GM18520 (cell line): ENCODE data around the gene KSR1.
"Not testable (repeated sequence)": the region's sequence is repeated elsewhere in the genome, so short reads cannot be mapped to it uniquely, and the experiment has no call there.

ENCODE experiments used
- ATAC-seq: cut with Tn5 transposase; IDR thresholded peaks from one replicate; pipeline ENCODE4 v1.9.1; 2021; ENCODE audit not compliant: unreplicated experiment

The KSR1 gene

DNA sequence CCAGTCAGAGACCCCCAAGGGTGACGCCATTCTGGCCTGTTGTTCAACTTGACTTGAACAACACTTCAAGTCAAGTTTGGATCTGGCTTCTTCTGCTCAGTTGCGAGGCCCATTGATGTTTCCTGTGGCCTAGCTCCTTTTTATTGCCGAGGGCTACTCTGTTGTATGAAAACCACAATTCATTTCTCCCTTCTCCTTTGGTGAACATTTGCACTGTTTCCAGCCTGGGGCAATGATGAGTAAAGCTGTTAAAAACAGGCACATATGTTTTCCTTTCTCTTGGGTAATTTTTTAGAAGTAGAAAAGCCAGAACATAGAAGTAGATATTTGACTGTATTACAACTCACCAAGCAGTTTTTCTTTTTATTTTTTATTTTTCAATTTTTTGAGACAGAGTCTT lies 173.0 kb downstream of the KSR1 start:
- ATAC-seq = not testable (repeated sequence)

DNA sequence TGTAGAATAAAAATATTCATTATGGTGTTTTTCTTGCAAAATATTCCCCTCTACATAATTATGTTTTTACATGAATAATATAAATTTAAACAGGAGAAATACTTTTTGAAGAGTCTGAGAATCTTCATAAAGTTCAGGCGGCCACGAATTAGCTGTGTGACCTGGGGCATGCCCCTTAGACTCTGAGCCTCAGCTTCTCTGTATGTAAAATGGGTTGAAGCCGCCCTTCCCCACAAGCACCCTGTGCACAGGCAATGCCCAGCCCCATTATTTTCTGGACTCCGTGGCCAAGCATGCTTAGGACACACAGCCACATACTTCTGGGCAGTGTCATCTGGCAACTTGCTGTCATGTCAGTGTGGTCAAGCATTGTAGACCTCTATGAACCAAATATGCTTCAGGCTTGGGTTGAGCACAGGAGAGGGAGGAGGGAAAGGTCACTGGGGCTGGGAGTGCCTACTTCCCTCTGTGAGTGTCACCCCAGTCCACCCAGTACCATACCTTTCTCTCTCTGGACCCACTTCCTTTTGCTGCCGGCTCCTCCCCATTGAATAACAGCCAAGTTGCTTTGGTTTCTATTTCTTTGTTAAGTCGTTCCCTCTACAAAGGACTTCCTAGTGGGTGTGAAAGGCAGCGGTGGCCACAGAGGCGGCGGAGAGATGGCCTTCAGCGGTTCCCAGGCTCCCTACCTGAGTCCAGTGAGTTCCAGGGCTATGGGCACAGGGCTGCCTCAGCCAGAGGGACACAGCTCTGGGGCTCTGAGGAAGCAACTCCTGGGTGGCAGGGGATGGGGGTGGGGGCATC lies 174.6 kb downstream of the KSR1 start, which contains the start of gene LGALS9:
LGALS9 (plus strand) TSS at position 582 of the 804 bp plus-strand sequence; CDS start at position 660, 78 bp downstream.
- ATAC-seq = peak; percentile 47

DNA sequence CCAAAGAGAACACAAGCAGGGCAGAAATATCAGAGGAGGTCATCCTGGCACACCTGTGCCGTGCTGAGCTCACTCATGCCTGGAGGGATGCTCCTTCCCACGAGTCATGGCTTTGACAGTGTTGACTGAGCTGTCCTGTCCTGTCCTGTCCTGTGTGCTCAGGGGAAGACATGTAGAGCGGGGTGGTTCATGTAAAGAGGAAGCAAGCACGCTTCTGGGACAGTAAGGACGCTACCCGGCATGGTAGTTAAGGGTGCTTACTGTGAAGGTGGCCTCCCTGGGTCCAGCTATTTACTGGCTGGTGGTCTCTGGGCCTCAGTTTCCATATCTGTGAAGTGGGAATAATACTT lies 175.1 kb downstream of the KSR1 start:
- ATAC-seq = no peak

GRCh38 chr17:27631897-27632725 lies 175.9 kb downstream of the KSR1 start:
- ATAC-seq = no peak

- ATAC-seq = not testable (repeated sequence)
These were observed 176.5 kb downstream of the KSR1 start for GRCh38 chr17:27632766-27633165.

- no peak for ATAC-seq
These were observed 177.2 kb downstream of the KSR1 start for GRCh38 chr17:27633312-27634025.

- no peak for ATAC-seq
These were observed 177.7 kb downstream of the KSR1 start for GRCh38 chr17:27634026-27634335.

GRCh38 chr17:27634776-27635175 lies 178.5 kb downstream of the KSR1 start:
- no peak for ATAC-seq

GRCh38 chr17:27635275-27635823 lies 179.1 kb downstream of the KSR1 start:
- no peak for ATAC-seq

DNA sequence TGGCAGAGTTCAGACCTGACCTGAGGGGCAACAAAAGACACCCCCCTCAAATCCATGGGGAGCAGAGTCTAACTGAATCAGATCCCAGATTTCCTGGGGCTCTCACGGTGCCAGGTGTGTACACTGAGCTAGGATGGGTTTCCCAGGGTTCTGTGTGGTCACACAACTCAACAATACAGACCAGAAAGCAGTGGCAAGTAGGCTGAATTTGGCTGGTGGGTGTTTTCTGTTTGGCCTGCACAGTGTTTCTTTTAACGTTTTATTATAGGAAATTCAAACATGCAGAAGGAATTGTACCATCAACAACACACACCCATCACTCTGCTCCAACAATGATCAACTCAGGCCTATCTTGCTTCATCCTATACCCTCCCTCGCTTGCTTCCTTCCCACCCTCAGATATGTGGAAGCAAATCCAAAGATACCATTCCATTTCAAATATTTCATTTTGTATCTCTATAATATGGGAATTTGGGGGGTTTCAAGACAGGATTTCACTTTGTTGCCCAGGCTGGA lies 179.8 kb downstream of the KSR1 start:
- not testable (repeated sequence) for ATAC-seq

GRCh38 chr17:27637818-27638217 lies 181.6 kb downstream of the KSR1 start:
- ATAC-seq = not testable (repeated sequence)

DNA sequence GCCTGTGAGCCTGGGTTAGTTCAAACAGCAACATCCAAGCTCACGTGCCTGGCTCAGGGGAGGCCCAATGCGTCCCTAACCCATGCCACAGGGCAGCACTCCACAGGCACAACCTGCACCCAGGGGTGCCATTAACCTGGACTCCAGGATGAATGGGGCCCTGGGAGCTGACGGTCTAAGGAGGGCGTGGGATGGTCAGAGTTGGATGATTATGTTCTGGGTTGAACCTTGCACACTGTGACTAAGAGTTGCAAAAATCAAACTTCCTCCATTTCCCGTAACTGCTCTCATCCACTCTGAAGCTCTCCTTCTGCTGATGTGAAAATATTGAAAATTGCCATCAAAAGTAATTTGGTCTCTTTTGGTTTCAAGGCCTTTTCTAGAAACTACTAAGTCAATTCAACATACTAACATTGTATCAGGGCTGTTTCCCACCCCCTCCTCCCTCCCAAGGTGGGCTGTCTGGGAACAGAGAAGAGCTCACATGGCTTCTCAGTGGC lies 182.2 kb downstream of the KSR1 start:
- ATAC-seq = not testable (repeated sequence)

DNA sequence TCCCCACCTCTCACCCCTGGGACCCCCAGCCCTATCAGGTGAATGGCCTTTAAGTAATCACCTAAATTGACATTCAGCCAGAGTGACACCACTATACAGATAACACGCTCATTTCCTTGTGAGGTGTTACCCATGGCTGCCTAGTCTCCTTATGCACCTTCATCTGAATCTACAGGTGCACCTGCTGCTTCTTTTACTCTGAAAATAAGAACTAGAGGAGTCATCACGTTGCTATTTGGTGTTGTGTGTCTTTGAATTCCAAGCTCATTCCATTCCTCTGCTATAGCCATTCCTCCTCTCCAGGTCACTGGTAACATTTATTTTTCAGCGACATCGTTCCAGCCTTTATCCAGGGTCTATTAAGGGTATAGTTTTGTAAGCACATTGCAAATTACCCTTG lies 184.5 kb downstream of the KSR1 start:
- ATAC-seq = no peak

GRCh38 chr17:27644586-27644985 lies 188.3 kb downstream of the KSR1 start:
- no peak for ATAC-seq

- ATAC-seq = not testable (repeated sequence)
These were observed 189.4 kb downstream of the KSR1 start for GRCh38 chr17:27645621-27646020.

DNA sequence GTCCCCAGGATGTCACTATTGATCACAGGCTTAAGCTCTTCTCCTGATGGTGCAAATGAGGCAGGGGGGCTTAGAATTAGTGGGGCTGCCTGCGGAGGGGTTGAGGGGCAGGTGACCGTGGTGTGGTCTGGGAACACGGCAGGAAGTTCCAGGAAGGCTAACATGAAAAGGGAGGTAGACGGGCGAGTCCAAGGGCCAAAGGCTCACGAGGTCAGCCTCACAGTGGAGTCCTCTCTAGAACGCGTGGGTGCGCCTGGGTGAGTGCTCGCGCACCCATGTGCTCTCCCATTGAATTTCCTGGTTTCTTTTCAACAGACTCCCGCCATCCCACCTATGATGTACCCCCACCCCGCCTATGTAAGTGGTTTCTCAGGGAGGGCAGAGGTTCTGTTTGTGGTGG lies 190.0 kb downstream of the KSR1 start:
- no peak for ATAC-seq

DNA sequence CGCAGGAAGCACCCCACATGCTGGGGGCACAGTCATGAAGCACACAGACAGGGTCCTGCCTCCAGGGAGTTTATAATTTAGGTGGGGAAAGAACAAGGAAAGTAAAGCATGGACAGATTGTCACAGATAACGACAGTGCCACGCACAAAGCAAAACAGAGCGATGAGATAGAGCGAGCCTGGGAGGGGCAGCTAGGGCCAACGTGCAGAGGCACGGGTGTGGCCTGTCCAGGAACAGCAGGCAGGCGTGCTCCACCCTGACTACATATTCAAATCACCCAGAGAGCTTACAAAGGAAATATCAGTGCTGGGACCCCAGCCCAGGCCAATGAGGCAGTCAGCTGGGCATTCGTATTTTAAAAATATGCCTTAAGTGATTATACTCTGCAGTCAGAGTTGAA lies 191.5 kb downstream of the KSR1 start:
- no peak for ATAC-seq

DNA sequence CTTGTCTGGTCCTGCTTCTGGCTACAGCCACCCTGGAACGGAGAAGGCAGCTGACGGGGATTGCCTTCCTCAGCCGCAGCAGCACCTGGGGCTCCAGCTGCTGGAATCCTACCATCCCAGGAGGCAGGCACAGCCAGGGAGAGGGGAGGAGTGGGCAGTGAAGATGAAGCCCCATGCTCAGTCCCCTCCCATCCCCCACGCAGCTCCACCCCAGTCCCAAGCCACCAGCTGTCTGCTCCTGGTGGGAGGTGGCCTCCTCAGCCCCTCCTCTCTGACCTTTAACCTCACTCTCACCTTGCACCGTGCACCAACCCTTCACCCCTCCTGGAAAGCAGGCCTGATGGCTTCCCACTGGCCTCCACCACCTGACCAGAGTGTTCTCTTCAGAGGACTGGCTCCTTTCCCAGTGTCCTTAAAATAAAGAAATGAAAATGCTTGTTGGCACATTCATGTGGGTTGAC lies 192.9 kb downstream of the KSR1 start:
- not testable (repeated sequence) for ATAC-seq

GRCh38 chr17:27649929-27650328 lies 193.7 kb downstream of the KSR1 start:
- no peak for ATAC-seq

DNA sequence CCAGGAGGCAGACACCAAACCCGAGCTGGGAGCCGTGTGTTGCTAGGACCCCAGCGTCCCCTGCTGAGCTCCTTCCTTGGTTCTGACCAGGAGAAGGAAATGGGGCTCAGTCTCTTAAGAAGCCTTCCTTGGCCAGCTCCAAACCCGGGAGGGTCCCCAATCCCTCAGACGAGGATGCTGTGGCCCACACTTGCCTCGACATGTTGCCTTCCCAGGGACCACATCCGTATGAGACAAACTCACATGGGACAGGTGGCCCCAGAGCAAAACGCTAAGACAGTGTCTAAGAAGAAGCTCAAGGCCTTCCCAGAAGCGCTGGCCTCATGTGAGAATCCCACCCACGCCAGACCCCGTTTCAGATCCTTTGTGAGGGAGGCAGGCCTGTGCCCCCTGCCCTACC lies 194.6 kb downstream of the KSR1 start:
- no peak for ATAC-seq
